ENCODE data around the gene LSM5.

DNA sequence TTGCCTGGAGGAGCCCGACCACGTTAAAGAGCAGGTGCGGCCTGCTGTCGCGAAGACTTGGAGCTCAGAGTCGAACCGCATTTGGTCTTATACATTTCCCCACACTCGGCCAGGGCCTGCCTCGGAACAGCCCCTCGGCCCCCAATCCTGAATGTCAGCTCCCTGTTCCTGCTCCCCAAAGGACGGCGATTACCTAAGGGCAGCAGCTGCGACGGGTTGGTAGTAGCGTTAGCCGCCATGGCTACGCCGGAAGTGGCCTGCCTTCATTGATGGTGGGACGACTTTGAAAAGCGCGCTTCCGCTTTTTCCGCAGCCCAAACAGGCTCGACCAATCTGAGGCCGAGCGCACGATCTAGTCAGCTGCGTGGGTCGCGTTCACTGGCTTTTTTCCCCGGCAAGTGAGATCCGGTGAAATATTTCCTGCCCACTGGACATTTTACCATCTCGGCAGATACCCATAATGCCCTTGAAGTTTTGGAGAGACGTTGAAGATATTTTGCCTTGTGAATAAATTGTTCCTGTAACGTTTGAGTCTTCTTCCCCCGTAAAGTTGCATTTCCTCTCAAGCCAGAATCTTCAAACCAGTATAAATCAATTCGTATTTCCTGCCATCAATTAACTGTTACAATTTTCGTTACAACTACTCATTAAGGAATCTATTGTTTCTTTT is at the start of gene LSM5:
- no peak for TF ChIP-seq POLR2A (IDR thresholded peaks at IDR 0.05)
- TF ChIP-seq, protein P1, sequence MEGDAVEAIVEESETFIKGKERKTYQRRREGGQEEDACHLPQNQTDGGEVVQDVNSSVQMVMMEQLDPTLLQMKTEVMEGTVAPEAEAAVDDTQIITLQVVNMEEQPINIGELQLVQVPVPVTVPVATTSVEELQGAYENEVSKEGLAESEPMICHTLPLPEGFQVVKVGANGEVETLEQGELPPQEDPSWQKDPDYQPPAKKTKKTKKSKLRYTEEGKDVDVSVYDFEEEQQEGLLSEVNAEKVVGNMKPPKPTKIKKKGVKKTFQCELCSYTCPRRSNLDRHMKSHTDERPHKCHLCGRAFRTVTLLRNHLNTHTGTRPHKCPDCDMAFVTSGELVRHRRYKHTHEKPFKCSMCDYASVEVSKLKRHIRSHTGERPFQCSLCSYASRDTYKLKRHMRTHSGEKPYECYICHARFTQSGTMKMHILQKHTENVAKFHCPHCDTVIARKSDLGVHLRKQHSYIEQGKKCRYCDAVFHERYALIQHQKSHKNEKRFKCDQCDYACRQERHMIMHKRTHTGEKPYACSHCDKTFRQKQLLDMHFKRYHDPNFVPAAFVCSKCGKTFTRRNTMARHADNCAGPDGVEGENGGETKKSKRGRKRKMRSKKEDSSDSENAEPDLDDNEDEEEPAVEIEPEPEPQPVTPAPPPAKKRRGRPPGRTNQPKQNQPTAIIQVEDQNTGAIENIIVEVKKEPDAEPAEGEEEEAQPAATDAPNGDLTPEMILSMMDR (IDR thresholded peaks at IDR 0.05) = no peak

Measured in uterus (tissue), 2 donors.